ENCODE data around the gene ZBTB24.

The ZBTB24 gene

DNA sequence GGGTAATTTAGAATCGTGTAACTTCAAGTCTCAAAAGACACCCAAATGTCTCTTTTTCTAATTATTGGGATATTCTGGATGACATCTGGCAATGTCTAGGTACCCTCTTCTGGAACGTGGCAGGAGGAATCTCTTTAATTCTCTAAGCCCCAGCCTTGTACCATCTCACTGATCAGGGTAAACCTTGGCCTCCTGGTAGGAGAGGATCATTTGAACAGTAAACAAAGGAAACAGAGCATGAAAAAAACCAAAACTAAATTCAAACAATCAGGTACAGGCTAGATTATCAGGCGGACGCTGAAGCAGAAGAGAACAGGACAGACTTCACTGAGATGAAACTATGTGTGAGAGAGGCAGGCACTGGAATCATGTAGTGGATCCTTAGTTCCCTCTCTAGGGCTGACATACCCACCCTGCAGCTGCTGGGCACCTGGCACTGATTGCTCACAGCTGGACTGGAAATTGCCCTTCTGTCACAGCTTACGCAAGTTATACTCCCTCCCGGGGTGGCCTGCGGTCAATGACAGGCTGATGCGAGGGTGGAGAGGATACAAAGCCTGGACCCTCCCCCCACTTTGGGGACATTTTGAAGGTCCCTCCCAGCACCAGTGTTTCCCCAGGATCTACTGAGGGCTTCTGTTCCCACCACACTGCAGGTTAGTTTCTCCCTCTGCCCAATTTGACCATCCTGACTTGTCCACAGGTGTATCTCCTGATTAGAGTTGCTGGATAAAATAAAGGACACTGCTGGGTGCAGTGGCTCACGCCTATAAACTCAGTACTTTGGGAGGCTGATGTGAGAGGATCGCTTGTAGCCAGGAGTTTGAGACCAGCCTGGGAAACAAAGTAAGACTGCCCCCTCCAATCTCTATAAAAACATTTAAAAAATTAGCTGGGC is 20.6 kb upstream of the ZBTB24 start:
- in situ Hi-C loops (cut with MboI; ENCODE audit: low sequenced_read_pairs), result no loop called here

DNA sequence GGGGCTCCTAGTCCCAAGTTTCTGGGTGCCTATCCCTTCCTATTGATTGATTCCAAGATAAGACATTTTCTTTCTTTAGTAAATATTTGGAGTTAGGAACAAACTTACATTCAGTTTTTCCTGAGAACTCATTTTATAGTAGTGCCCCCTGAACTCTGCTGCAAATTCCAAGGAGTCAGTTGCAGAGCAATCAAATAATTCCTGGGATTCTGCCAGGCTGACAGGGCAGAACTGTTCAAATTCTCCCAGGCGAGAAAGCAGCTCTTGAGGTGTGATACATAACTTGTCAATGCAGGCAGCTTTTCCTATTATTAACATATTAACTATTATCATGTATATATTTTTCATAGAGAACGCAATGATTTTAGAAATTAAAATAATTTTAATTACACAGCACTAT is 15.9 kb upstream of the ZBTB24 start:
- in situ Hi-C loops (cut with MboI; ENCODE audit: low sequenced_read_pairs), result no loop called here

DNA sequence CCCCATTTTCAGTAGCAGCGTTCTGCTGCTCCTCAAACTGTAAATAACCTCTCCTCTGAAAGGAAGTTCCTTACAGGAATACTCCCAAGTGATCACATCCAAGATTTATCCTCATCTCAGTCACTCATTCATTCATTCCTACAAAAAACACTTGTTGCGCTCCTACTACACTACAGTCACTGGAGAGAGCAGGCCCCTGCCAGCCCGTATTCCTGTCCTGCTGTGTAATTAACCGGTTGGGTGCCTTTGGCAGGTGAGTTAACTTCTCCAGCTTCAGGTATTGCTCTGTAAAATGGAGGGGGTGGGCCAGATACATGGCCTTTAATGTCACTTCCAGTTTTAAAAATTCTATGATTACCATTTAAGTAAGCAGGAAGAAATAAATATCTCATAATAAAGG is 15.0 kb upstream of the ZBTB24 start:
- in situ Hi-C loops (cut with MboI; ENCODE audit: low sequenced_read_pairs), result no loop called here

DNA sequence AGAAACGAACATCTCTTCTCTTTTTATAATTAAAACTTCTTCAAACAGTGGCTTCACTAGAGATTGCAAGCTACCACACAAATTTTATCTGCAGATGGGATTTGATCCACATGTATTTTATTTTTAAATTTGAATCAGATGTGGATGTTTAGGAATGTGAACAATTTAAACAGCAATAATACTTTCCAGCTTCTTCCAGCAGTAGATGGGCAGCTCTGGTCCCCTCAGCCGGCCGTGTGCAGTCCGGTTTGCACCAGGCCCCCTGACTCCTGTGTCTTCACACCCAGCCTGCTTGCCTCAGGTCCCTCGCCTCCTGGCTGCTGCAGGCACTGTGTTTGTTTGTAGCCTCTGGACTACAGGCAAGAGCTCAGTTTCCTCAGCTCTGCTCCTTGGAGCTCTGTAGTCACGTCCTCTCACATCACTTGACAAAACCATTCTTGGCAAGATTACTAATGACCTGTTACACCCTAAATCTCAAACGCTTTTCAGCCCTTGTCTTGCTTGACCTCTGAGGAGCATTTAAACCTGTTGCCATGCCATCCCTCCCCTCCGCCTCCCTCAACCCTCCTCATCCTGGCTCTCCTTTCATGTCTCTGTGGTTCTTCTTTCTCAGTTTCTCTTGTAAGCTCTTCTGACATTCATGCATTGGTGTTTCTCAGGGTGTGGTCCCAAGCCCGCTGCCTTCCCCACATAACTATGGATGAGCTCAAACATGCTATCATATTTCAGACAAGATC is 13.2 kb upstream of the ZBTB24 start:
- in situ Hi-C loops (cut with MboI; ENCODE audit: low sequenced_read_pairs), result no loop called here

DNA sequence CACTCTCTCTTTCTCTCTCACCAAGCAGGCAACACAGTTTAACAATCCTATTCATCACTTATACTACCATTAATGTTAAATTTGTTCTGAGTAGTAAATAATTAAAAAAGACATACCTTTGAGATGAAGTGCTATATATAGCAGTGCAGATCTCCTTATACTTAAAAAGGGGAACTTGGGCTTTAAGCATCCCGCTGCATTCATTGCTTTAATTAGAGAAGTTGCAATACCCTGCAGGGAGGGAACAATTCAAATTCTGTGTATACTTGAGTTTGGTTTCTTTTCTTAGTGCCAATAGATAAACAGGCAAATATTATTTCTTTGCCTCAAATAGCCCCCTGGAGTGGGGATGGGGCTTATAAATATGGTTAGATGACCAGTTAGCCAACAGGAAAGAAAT is 10.8 kb upstream of the ZBTB24 start:
- in situ Hi-C loops (cut with MboI; ENCODE audit: low sequenced_read_pairs), result no loop called here

DNA sequence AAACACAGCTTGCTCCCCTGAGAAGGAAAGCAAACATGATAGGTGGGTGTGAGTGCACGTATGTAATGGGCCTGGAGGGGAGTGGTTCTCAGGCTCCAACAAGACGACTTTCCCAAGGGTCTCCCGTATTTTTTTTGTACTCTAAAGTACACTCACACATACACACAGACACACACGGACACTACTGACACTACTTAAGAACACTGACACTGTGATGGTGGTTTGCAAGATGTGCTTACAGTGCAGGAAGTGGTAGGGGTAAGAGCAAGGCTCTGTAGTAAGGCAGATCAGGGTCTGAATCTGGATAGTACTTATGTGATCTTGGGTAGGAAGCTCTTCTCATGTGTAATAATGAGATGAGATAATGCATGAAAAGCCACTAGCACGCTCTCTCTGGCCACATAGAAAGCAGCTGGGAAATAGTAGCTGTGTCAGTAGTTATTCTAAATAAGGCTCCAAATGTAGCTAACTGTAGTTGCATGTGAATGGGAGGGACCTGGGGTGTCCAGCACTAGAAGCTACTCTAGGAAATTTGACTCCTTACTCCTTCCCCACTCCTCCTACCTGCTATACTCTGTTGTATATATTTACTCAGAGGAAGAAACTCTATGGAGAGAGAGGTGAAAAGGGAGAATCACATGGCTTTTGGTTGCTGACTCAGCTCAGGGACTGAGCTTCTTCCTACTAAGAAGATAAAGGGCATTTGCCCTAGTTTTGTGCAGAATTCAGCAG is 8.4 kb upstream of the ZBTB24 start:
- in situ Hi-C loops (cut with MboI; ENCODE audit: low sequenced_read_pairs), result no loop called here

DNA sequence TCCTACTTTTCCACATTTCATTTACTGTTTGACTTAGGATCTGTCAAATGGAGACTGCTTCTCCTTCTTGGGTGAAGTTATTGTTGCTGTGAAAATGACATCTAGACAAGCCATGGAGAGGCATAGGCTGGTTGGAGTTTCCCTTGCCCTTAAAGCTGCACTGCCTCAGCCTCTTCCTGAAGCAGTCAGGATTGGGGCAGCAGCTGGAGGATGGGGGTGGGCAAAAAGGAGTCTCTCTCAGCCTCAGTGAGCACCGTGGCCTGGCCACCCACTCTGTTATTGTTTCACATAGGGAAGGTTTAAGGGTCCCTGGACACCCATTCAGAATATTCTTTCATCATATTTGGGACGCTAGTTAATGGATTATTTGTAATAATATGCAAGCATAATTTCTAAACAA is 7.7 kb upstream of the ZBTB24 start:
- in situ Hi-C loops (cut with MboI; ENCODE audit: low sequenced_read_pairs), result no loop called here

DNA sequence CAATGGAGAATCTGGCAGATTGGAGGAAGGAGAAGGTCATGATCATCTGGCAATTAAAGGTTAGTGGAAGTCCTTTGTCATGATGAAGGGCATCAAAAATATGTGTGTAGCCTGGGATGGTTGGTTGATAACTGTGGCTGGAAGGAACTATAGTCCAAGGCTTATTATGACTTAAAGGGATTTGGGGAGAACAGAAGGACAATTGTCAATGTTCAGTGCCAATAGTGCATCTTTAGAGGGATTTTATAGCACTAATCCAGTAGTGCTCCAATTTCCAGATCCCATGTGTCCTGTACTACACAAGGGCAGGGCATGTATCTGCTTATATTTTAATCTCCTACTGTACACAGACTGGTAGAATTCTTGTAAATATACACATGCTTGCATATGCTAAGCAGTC is 5.0 kb upstream of the ZBTB24 start:
- in situ Hi-C loops (cut with MboI; ENCODE audit: low sequenced_read_pairs), result no loop called here

DNA sequence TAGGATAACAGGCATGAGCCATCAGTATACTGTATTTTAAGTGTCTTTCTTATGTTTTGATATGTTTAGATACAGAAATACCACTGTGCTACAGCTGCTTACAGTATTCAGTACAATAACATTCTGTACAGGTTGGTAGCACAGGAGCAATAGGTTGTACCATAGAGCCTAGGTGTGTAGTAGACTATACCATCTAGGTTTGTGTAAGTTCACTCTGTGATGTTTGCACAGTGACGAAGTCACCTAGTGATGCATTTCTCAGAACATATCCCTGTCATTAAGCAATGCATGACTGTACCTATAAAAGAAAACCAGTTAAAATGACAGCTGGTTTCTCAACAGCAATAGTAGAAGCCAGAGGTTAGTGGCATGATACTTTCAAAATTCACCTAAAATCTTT is 3.0 kb upstream of the ZBTB24 start:
- in situ Hi-C loops (cut with MboI; ENCODE audit: low sequenced_read_pairs), result no loop called here

DNA sequence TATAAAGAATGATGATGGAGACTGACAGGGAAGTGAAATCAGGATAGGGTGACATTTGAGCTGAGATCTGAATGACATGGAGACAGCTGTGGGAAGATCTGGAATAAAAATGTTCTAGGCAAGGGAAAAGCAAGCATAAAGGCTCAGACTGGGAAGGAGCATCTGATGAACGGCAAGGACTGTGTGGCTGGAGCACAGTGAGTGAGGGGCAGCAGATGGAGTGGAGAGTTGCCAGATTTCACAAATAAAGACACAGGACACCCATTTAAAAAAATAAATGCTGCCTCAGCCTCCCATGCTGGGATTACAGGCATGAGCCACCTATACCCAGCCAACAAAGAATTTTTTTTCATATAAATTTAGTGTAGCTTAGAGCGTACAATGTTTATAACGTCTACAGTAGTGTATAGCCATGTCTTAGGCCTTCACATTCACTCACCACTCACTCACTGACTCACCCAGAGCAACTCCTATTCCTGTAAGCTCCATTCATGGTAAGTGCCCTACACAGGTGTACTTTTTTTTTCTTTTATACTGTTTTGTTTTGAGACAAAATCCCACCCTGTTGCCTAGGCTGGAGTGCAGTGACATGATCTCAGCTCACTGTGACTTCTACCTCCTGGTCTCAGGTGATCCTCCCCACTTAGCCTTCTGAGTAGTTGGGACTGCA is 2.4 kb upstream of the ZBTB24 start:
- in situ Hi-C loops (cut with MboI; ENCODE audit: low sequenced_read_pairs), result no loop called here

DNA sequence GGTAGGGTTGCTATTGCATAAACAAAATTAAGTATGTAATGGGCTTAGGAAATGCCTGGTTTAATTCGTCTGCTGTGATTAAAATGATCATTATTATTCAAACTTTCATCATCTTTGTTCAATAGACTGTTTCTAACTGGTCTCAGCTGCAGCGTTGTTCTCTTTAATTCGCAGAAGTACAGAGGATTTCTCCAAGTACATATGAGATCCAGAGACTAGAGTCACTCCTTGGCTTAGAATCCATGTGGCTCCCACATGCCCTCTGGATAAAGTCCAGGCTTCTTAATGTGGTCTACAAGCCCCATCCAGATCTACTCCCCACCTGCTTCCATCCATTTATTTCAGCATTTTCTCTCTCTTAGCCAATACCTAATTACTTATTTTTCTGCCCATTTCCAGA is 1.1 kb upstream of the ZBTB24 start:
- in situ Hi-C loops (cut with MboI; ENCODE audit: low sequenced_read_pairs), result no loop called here

DNA sequence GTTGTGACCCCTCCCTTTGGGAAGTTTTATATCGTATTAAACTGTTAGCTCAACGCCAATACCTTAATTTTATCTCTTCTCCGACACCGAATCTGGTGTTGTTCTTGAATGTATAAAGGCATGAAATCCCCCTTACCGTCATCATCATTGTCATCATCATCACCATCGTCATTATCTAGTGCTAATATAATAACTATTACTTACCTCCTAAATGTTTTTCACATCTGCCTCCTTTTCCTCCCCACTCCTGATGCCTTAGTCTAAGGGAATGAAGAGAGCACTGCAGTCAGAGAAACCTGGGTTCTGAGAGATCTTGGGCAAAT is 677 bp upstream of the ZBTB24 start:
- in situ Hi-C loops (cut with MboI; ENCODE audit: low sequenced_read_pairs), result no loop called here

DNA sequence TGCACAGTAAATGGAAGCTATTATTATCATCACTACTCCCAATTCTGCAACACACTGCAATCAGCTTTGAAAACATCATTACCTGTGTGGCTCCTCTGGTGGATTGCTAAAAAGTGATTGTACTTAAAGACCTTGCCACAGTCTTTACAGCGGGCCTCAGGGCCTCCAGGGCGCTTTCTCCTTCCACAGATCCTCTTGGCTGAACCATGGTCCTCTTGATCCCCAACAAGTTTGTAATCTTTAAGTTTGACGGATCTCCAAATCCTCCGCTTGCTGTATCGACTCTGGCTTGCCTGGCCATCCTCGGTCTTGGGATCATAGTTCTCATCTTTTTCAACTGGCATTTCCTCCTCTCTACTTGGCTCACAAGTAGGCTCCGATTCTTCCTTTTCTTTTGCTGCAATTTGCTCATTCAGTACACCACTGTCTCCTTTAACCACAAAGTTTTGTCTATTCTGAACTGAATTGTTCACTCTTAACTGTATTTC is 2.0 kb downstream of the ZBTB24 start:
- in situ Hi-C loops (cut with MboI; ENCODE audit: low sequenced_read_pairs), result no loop called here

DNA sequence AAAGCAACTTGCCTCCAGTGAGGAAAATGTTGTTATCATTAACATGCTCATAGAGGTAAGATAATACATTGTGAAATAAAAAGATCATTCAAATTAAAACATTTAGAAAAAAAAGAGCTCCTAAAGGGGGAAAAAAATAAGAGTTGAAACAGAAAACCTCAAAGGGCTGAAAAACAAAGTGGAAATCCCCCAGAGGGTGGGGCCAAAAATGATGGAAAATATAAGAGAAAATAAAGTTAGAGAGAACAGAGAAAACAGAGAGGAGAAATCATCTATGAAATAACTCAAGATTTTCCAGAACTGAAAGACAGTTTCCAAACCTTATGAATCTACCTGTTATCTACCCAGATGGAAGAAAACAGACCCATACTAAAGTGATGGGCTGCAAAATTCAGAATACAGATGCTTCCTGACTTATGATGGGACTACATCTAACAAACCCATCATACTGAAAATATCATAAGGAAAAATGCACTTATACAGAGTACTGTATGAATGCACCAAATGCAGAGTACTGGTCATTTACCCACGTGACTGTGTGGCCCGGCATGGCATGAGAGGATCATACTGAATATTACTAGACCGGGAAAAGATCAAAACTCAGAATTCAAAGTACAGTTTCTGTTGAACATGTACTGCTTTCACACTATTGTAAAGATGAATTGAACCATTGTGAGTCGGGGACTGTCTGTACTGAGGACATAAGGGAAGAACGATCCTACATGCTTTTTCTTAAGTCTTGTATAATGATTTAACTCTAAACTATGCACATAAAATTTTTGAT is 4.0 kb downstream of the ZBTB24 start:
- in situ Hi-C loops (cut with MboI; ENCODE audit: low sequenced_read_pairs), result no loop called here

DNA sequence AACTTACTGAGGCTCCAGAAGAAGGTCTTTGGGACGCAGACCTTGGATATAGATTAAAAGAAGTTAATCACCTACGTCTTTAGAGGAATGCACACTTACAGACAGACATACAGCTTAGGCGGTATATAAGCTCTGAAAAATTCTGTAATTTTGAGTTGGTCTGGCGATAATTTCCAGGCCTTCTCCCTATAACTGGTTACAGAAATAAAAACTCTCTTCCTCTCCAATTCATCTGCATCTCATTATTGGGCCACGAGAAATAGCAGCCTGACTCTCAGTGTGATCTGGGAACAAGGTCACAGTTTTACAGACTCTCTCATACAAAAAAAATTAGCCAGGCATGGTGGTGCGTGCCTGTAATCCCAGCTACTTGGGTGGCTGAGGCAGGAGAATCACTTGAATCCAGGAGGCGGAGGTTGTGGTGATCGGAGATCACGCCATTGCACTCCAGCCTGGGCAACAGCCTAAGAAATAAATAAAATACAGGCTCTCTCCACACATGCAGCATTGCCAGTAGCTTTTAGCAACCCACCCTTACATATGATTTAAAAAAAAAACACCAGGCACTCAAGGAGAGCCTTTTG is 4.7 kb downstream of the ZBTB24 start:
- in situ Hi-C loops (cut with MboI; ENCODE audit: low sequenced_read_pairs), result no loop called here

DNA sequence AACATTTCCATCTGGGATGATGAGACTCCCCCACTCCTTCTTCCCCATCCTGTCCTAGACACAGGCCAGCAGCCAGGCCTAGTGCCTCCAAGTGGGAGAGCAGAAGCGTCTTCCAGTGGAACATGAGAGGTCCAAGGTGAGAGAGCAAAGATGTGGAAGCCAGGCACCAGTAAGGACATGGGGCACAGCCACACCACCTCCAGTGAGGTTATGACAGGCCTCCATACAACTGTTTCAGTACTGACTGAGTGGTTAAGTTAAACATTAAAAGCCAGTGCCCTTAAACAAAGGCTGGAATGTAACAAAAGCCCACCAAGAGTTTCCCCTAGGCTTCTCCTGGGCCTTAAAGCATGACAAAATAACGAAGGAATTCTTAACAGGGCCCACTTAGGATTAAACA is 5.3 kb downstream of the ZBTB24 start:
- in situ Hi-C loops (cut with MboI; ENCODE audit: low sequenced_read_pairs), result no loop called here

DNA sequence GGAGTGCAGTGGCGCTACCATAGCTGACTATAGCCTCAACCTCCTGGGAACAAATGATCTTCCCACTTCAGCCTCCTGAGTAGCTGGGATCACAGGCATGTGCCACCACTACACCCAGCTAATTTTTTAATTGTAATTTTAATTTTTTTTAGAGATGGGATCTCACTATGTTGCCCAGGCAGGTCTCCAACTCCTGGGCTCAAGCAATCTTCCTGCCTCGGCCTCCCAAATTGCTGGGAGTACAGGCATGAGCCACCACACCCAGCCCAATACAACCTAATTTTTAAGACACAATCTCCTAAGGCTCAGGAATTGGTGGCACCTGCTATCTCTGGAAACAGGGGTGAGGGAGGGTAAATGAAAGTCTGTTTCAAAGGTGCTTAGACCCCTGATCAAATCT is 5.8 kb downstream of the ZBTB24 start:
- in situ Hi-C loops (cut with MboI; ENCODE audit: low sequenced_read_pairs), result no loop called here

DNA sequence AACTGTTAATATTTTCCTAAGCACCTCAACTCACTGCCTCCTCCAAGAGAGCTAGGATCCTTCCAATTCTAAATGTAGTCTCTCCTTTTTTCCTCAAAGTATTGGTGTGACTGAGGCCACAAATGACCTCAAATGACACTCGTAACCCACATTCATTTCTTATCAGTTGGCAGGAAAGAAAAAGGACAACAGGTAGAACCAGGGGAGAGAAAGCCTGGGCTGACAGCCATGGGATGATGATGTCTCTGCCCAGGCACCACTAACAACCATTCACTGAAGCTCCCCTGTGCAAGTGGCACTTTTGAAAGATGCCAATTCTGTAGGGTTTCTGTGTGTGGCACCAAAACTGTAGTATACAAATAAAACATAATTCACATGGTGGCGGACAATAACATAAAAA is 7.4 kb downstream of the ZBTB24 start:
- in situ Hi-C loops (cut with MboI; ENCODE audit: low sequenced_read_pairs), result no loop called here

DNA sequence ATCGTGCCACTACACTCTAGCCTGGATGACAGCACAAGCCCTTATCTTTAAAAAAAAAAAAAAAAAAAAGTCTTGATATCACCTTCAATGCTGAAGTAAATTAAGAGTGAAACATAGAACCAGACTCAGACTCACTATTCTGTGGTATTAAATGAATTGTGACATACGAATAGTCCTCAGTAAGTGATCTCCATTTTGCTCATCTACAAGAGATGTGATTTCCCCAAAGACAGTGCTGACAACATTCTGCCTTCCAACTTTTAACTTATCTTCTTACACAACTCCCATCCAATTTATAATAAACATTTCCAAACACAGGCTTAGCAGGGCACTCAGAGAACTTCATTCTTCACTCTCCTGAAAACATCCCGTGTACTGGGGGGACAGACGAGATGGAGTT is 8.0 kb downstream of the ZBTB24 start:
- in situ Hi-C loops (cut with MboI; ENCODE audit: low sequenced_read_pairs), result no loop called here

DNA sequence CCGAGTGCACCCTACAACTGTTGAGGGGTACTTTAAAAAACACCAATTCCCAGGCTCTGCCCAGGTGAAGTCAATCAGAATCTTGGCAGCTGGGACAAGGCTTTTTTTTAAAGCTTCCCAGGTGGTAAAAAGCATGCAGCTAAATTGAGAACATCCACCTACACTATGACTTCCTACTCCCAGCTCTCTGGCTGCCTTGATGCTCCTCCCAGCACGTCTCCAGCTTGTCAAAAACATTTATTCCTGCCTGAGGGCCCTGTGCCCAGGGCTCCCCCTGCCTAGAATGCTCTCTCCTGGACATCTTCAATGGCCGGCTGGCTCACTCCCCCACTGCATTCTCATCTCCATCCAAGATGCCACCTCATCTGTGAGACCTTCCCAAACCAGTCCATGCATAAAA is 9.9 kb downstream of the ZBTB24 start:
- in situ Hi-C loops (cut with MboI; ENCODE audit: low sequenced_read_pairs), result no loop called here
